Brain microvascular endothelial cell (primary cell): ENCODE results near the gene PPIL1.

Experiments used
- DNase-seq: peaks from one replicate; pipeline ENCODE4 v3.0.0-alpha.2; 2020
- H3K27ac ChIP-seq: fragments of 250-450 bp; sonication (Bioruptor Pico); 2 replicates; pipeline ENCODE4 v1.5.1; 2020; ENCODE audit warnings: mild to moderate bottlenecking, moderate library complexity
- H3K27me3 ChIP-seq: fragments of 250-450 bp; sonication (Bioruptor Pico); replicated peaks from 2 replicates; pipeline ENCODE4 v1.5.1; 2020; ENCODE audit warnings: mild to moderate bottlenecking
- H3K36me3 ChIP-seq: fragments of 250-450 bp; sonication (Bioruptor Pico); replicated peaks from 2 replicates; pipeline ENCODE4 v1.5.1; 2020; ENCODE audit warnings: mild to moderate bottlenecking
- H3K4me3 ChIP-seq: 2 replicates; pipeline ENCODE4 v1.5.1; 2011; ENCODE audit warnings: low read depth, mild to moderate bottlenecking, control low read depth, low read length, moderate library complexity
- CTCF ChIP-seq: IDR thresholded peaks from 2 replicates; pipeline ENCODE4 v1.5.1; 2011; ENCODE audit warnings: low read depth, mild to moderate bottlenecking, moderate library complexity, low read length, control low read depth, inconsistent platforms; ENCODE audit errors: missing control alignments
- in situ Hi-C: cut with HindIII; loops from 2 replicates; pipeline ENCODE4 v1.10.0; 2017; ENCODE audit warnings: low sequenced_read_pairs, low pct_ligation_motif_present

PPIL1 gene

GRCh38 chr6:36844232-36845170 lies 30.1 kb downstream of the PPIL1 start:
- DNase-seq, result no peak
- no peaks in the 10 kb centered on the region for H3K27me3 ChIP-seq
- TF ChIP-seq CTCF, result no peak
- no peaks in the 10 kb centered on the region for H3K36me3 ChIP-seq
- in situ Hi-C loops, result no loop called here
- H3K4me3 ChIP-seq, result no peak overlapping the region
- H3K27ac ChIP-seq, result no peak overlapping the region

- H3K4me3 ChIP-seq, result no peak overlapping the region
- no peak for DNase-seq
- H3K36me3 ChIP-seq, result no peaks in the 10 kb centered on the region
- TF ChIP-seq CTCF, result no peak
- H3K27ac ChIP-seq, result no peak overlapping the region
- in situ Hi-C loops, result no loop called here
- peaks cover 12% of the 10 kb centered on the region for H3K27me3 ChIP-seq
Measured at GRCh38 chr6:36843170-36843569, 31.4 kb downstream of the PPIL1 start.

GRCh38 chr6:36841756-36842155 lies 32.8 kb downstream of the PPIL1 start:
- Histone ChIP-seq H3K27me3 (peaks cover 19% of the 10 kb centered on the region), H3K36me3 (no peaks in the 10 kb centered on the region), H3K27ac (no peak overlapping the region), H3K4me3 (no peak overlapping the region)
- no peak for TF ChIP-seq CTCF
- in situ Hi-C loops, result no loop called here
- no peak for DNase-seq

GRCh38 chr6:36840432-36841403 lies 33.9 kb downstream of the PPIL1 start:
- in situ Hi-C loops, result no loop called here
- H3K27ac ChIP-seq, result no peak overlapping the region
- H3K4me3 ChIP-seq, result peak overlapping the region; percentile 49
- H3K27me3 ChIP-seq, result peaks cover 19% of the 10 kb centered on the region
- TF ChIP-seq CTCF, result no peak
- H3K36me3 ChIP-seq, result no peaks in the 10 kb centered on the region
- DNase-seq, result no peak

GRCh38 chr6:36839749-36840431 lies 34.7 kb downstream of the PPIL1 start:
- peak; percentile 3 for TF ChIP-seq CTCF
- Histone ChIP-seq H3K4me3 (peak overlapping the region; percentile 49), H3K27ac (no peak overlapping the region), H3K36me3 (no peaks in the 10 kb centered on the region), H3K27me3 (peaks cover 19% of the 10 kb centered on the region)
- in situ Hi-C loops, result no loop called here
- DNase-seq, result no peak
